Neuron (in vitro differentiated cells): Measurements from ENCODE around the gene TMEM135.

Experiments used
- H2AFZ ChIP-seq: one replicate; pipeline ENCODE4 v1.6.1; 2013; ENCODE audit warnings: low read depth, mild to moderate bottlenecking, inconsistent platforms, low read length, moderate library complexity
- H3K27me3 ChIP-seq: one replicate; pipeline ENCODE4 v1.6.1; 2013; ENCODE audit warnings: low read length; ENCODE audit not compliant: insufficient read depth
- H3K36me3 ChIP-seq: one replicate; pipeline ENCODE4 v1.6.1; 2013; ENCODE audit warnings: low read length; ENCODE audit not compliant: insufficient read depth
- H3K4me1 ChIP-seq: one replicate; pipeline ENCODE4 v1.6.1; 2013; ENCODE audit warnings: low read length; ENCODE audit not compliant: insufficient read depth
- H3K4me3 ChIP-seq: 2 replicates; pipeline ENCODE4 v1.5.1; 2013; ENCODE audit warnings: mild to moderate bottlenecking, low read length, moderate library complexity
- H3K9me3 ChIP-seq: one replicate; pipeline ENCODE4 v1.6.1; 2013; ENCODE audit warnings: low read length

The TMEM135 gene

GRCh38 chr11:87366346-87366745 lies 328.6 kb downstream of the TMEM135 start:
- no peaks in the 10 kb centered on the region for H3K36me3 ChIP-seq
- H3K9me3 ChIP-seq, result no peaks in the 10 kb centered on the region
- H3K4me3 ChIP-seq, result no peak overlapping the region
- H3K4me1 ChIP-seq, result no peaks in the 10 kb centered on the region
- H3K27me3 ChIP-seq, result no peaks in the 10 kb centered on the region
- H2AFZ ChIP-seq, result no peak overlapping the region

GRCh38 chr11:87366763-87367405 lies 329.1 kb downstream of the TMEM135 start:
- Histone ChIP-seq H3K9me3 (no peaks in the 10 kb centered on the region), H2AFZ (no peak overlapping the region), H3K4me1 (no peaks in the 10 kb centered on the region), H3K27me3 (no peaks in the 10 kb centered on the region), H3K36me3 (no peaks in the 10 kb centered on the region), H3K4me3 (no peak overlapping the region)

DNA sequence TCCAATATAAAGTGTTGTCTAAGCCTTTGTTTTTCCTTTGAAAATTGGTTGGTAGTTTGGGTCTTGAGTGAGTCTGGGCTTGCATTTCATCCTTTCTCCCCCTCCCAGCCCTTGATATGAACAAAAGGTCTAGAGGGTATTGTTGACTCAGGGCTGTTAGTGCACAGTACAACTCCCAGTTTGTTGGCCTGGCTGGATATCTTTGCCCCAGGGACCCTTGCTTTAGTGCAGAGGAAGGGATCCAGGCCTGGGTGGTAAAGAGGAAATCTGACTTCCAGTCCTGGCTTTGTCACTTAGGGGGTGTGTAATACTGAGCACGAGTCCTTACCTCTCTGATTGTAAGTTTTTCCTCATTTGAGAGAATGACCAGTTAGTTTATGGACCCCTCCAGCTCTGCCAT lies 330.4 kb downstream of the TMEM135 start:
- Histone ChIP-seq H2AFZ (no peak overlapping the region), H3K36me3 (no peaks in the 10 kb centered on the region), H3K4me3 (no peak overlapping the region), H3K4me1 (no peaks in the 10 kb centered on the region), H3K9me3 (no peaks in the 10 kb centered on the region), H3K27me3 (no peaks in the 10 kb centered on the region)

- Histone ChIP-seq H3K4me3 (no peak overlapping the region), H3K36me3 (no peaks in the 10 kb centered on the region), H3K9me3 (no peaks in the 10 kb centered on the region), H3K4me1 (no peaks in the 10 kb centered on the region), H3K27me3 (no peaks in the 10 kb centered on the region), H2AFZ (no peak overlapping the region)
These were observed 331.2 kb downstream of the TMEM135 start for GRCh38 chr11:87368858-87369480.

GRCh38 chr11:87369888-87370287 lies 332.2 kb downstream of the TMEM135 start:
- no peak overlapping the region for H2AFZ ChIP-seq
- no peak overlapping the region for H3K4me3 ChIP-seq
- H3K9me3 ChIP-seq, result no peaks in the 10 kb centered on the region
- no peaks in the 10 kb centered on the region for H3K4me1 ChIP-seq
- H3K36me3 ChIP-seq, result no peaks in the 10 kb centered on the region
- H3K27me3 ChIP-seq, result no peaks in the 10 kb centered on the region

- Histone ChIP-seq H3K9me3 (no peaks in the 10 kb centered on the region), H3K36me3 (no peaks in the 10 kb centered on the region), H2AFZ (no peak overlapping the region), H3K4me3 (no peak overlapping the region), H3K27me3 (no peaks in the 10 kb centered on the region), H3K4me1 (no peaks in the 10 kb centered on the region)
These were observed 334.3 kb downstream of the TMEM135 start for GRCh38 chr11:87372065-87372464.
